Measurements from ENCODE around the gene ZNF525. TPM values are rescaled to one million over a fixed set of nuclear protein-coding genes. Genes with fewer than 3 reads are reported as not detected.

ZNF525 gene
- polyA plus RNA-seq, 1 donor from 2014 or later = 5.1 TPM

DNA sequence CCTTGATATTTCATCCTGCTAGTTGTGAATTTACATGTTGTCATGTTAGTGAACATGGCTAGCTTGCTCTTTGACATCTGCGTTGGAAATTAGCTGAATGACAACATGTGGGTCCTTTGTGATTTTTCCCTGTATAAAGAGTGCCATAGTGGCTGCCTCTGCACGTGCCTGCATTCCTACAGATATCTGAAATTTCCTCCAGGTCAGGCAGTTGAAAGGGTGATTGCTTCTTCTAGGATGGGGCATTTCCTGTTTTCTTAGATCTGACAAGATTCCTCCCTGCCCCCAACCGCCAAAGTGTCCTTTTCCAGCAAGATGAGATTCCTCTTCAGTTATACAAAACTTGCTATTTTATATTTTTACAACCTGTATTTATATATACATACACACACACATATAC lies 8.8 kb downstream of the ZNF525 start:
- Histone ChIP-seq H3F3A (ENCODE audit: insufficient read depth, low read length, poor library complexity, severe bottlenecking) (no peaks in the 10 kb centered on the region), H3K36me3 (ENCODE audit: insufficient read depth, low read length) (no peaks in the 10 kb centered on the region), H2AFZ (ENCODE audit: low read depth, low read length) (no peak overlapping the region), H3K4me3 (ENCODE audit: low read length) (no peak overlapping the region), H3K79me2 (replicated peaks; ENCODE audit: insufficient read depth, low read length) (no peaks in the 10 kb centered on the region), H3K27me3 (ENCODE audit: insufficient read depth, low read depth, low read length) (no peaks in the 10 kb centered on the region), H4K20me1 (ENCODE audit: insufficient read depth) (no peaks in the 10 kb centered on the region), H3K27ac (ENCODE audit: low read length) (no peak overlapping the region), H3K9me2 (ENCODE audit: insufficient read depth, low read length) (no peaks in the 10 kb centered on the region), H3K9ac (ENCODE audit: low read length) (no peak overlapping the region), H3K4me2 (ENCODE audit: low read length) (no peak overlapping the region), H3K9me3 (ENCODE audit: low read length) (no peaks in the 10 kb centered on the region)
- TF ChIP-seq RAD21 (conservative IDR thresholded peaks at IDR 0.05) = no peak
- no peak for TF ChIP-seq EP300 (conservative IDR thresholded peaks at IDR 0.05; ENCODE audit: poor library complexity, severe bottlenecking)
- TF ChIP-seq, protein P1, sequence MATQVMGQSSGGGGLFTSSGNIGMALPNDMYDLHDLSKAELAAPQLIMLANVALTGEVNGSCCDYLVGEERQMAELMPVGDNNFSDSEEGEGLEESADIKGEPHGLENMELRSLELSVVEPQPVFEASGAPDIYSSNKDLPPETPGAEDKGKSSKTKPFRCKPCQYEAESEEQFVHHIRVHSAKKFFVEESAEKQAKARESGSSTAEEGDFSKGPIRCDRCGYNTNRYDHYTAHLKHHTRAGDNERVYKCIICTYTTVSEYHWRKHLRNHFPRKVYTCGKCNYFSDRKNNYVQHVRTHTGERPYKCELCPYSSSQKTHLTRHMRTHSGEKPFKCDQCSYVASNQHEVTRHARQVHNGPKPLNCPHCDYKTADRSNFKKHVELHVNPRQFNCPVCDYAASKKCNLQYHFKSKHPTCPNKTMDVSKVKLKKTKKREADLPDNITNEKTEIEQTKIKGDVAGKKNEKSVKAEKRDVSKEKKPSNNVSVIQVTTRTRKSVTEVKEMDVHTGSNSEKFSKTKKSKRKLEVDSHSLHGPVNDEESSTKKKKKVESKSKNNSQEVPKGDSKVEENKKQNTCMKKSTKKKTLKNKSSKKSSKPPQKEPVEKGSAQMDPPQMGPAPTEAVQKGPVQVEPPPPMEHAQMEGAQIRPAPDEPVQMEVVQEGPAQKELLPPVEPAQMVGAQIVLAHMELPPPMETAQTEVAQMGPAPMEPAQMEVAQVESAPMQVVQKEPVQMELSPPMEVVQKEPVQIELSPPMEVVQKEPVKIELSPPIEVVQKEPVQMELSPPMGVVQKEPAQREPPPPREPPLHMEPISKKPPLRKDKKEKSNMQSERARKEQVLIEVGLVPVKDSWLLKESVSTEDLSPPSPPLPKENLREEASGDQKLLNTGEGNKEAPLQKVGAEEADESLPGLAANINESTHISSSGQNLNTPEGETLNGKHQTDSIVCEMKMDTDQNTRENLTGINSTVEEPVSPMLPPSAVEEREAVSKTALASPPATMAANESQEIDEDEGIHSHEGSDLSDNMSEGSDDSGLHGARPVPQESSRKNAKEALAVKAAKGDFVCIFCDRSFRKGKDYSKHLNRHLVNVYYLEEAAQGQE (IDR thresholded peaks at IDR 0.05; ENCODE audit: borderline replicate concordance) = no peak
- TF ChIP-seq TAF1 (IDR thresholded peaks at IDR 0.05; ENCODE audit: low read depth) = no peak
- TF ChIP-seq, protein P2, sequence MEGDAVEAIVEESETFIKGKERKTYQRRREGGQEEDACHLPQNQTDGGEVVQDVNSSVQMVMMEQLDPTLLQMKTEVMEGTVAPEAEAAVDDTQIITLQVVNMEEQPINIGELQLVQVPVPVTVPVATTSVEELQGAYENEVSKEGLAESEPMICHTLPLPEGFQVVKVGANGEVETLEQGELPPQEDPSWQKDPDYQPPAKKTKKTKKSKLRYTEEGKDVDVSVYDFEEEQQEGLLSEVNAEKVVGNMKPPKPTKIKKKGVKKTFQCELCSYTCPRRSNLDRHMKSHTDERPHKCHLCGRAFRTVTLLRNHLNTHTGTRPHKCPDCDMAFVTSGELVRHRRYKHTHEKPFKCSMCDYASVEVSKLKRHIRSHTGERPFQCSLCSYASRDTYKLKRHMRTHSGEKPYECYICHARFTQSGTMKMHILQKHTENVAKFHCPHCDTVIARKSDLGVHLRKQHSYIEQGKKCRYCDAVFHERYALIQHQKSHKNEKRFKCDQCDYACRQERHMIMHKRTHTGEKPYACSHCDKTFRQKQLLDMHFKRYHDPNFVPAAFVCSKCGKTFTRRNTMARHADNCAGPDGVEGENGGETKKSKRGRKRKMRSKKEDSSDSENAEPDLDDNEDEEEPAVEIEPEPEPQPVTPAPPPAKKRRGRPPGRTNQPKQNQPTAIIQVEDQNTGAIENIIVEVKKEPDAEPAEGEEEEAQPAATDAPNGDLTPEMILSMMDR (IDR thresholded peaks at IDR 0.05; ENCODE audit: poor library complexity, severe bottlenecking) = no peak
- no peak for TF ChIP-seq SMC3 (conservative IDR thresholded peaks at IDR 0.05; ENCODE audit: poor library complexity)
- TF ChIP-seq EZH2 (IDR thresholded peaks at IDR 0.05; ENCODE audit: borderline replicate concordance, insufficient read depth, low read length, poor library complexity, severe bottlenecking) = no peak
- TF ChIP-seq POLR2AphosphoS5 (IDR thresholded peaks at IDR 0.05) = no peak
- TF ChIP-seq MXI1 (conservative IDR thresholded peaks at IDR 0.05; ENCODE audit: poor library complexity, severe bottlenecking) = no peak

DNA sequence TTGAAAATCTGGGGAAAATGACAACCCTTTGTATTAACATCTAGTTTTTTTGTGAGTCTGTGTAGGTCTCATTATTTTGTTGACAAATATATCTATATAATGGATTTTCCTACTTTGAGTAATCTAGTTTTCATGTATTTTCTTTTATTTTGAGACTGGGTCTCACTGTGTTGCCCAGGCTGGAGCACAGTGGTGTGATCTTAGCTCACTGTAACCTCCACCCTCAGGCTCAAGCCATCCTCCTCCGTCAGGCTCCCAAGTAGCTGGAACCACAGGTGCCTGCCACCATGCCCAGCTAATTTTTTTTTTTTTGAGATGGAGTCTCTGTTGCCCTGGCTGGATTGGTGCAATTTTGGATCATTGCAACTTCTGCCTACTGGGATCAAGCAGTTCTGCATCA lies 9.2 kb downstream of the ZNF525 start:
- H3K36me3 ChIP-seq (ENCODE audit: insufficient read depth, low read length) = no peaks in the 10 kb centered on the region
- TF ChIP-seq TAF1 (IDR thresholded peaks at IDR 0.05; ENCODE audit: low read depth) = no peak
- TF ChIP-seq EZH2 (IDR thresholded peaks at IDR 0.05; ENCODE audit: borderline replicate concordance, insufficient read depth, low read length, poor library complexity, severe bottlenecking) = no peak
- no peak for TF ChIP-seq EP300 (conservative IDR thresholded peaks at IDR 0.05; ENCODE audit: poor library complexity, severe bottlenecking)
- no peak for TF ChIP-seq POLR2AphosphoS5 (IDR thresholded peaks at IDR 0.05)
- TF ChIP-seq, protein P2 (IDR thresholded peaks at IDR 0.05; ENCODE audit: poor library complexity, severe bottlenecking) = no peak
- TF ChIP-seq, protein P1 (IDR thresholded peaks at IDR 0.05; ENCODE audit: borderline replicate concordance) = no peak
- TF ChIP-seq MXI1 (conservative IDR thresholded peaks at IDR 0.05; ENCODE audit: poor library complexity, severe bottlenecking) = no peak
- no peak for TF ChIP-seq RAD21 (conservative IDR thresholded peaks at IDR 0.05)
- TF ChIP-seq SMC3 (conservative IDR thresholded peaks at IDR 0.05; ENCODE audit: poor library complexity) = no peak
- no peaks in the 10 kb centered on the region for H3K9me2 ChIP-seq (ENCODE audit: insufficient read depth, low read length)
- no peaks in the 10 kb centered on the region for H3K79me2 ChIP-seq (replicated peaks; ENCODE audit: insufficient read depth, low read length)
- no peaks in the 10 kb centered on the region for H3K27me3 ChIP-seq (ENCODE audit: insufficient read depth, low read depth, low read length)
- H3K4me3 ChIP-seq (ENCODE audit: low read length) = no peak overlapping the region
- H3F3A ChIP-seq (ENCODE audit: insufficient read depth, low read length, poor library complexity, severe bottlenecking) = no peaks in the 10 kb centered on the region
- H3K4me2 ChIP-seq (ENCODE audit: low read length) = no peak overlapping the region
- H3K27ac ChIP-seq (ENCODE audit: low read length) = no peak overlapping the region
- H3K9me3 ChIP-seq (ENCODE audit: low read length) = no peaks in the 10 kb centered on the region
- H3K9ac ChIP-seq (ENCODE audit: low read length) = no peak overlapping the region
- no peaks in the 10 kb centered on the region for H4K20me1 ChIP-seq (ENCODE audit: insufficient read depth)
- H2AFZ ChIP-seq (ENCODE audit: low read depth, low read length) = no peak overlapping the region

All from neural cell (in vitro differentiated cells).